GM18870 (cell line): ENCODE data around the gene DLG1.
A peak's percentile ranks its signal among the peaks of the same experiment; 100 is the strongest.

Source experiments
- ATAC-seq: cut with Tn5 transposase; IDR thresholded peaks from one replicate; pipeline ENCODE4 v1.9.1; 2021; ENCODE audit warnings: moderate library complexity; ENCODE audit not compliant: unreplicated experiment

The DLG1 gene

GRCh38 chr3:197298341-197298944 lies at the start of gene DLG1:
DLG1 (minus strand) TSS chr3:197298612; CDS start chr3:197297204, 1,408 bp downstream.
- ATAC-seq: peak; percentile 38

- ATAC-seq: no peak
These were observed 49.6 kb upstream of the DLG1 start for GRCh38 chr3:197348014-197348413.

- no peak for ATAC-seq
These were observed 47.0 kb upstream of the DLG1 start for GRCh38 chr3:197345390-197345789.

- no peak for ATAC-seq
These were observed 46.3 kb upstream of the DLG1 start for GRCh38 chr3:197344582-197345318.

GRCh38 chr3:197343656-197344408 lies 45.4 kb upstream of the DLG1 start:
- ATAC-seq: no peak

- ATAC-seq: no peak
These were observed 44.7 kb upstream of the DLG1 start for GRCh38 chr3:197343111-197343510.

DNA sequence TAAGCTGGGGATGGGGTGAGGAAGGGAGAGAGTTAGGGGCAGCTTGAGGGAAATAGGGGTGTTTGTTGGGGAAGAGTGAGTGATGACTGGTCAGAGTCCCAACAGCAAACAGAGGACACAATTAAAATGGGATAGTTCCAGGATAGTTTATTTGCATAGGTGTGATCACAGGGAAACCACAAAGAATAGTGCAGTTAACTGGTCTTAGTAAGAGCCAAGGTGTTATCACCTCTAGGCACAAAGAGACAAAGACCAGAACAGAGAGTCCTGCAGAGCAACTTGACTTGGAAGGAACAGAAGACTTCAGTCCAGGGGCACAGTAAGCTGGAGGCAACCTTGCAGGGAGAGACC lies 42.1 kb upstream of the DLG1 start:
- no peak for ATAC-seq

DNA sequence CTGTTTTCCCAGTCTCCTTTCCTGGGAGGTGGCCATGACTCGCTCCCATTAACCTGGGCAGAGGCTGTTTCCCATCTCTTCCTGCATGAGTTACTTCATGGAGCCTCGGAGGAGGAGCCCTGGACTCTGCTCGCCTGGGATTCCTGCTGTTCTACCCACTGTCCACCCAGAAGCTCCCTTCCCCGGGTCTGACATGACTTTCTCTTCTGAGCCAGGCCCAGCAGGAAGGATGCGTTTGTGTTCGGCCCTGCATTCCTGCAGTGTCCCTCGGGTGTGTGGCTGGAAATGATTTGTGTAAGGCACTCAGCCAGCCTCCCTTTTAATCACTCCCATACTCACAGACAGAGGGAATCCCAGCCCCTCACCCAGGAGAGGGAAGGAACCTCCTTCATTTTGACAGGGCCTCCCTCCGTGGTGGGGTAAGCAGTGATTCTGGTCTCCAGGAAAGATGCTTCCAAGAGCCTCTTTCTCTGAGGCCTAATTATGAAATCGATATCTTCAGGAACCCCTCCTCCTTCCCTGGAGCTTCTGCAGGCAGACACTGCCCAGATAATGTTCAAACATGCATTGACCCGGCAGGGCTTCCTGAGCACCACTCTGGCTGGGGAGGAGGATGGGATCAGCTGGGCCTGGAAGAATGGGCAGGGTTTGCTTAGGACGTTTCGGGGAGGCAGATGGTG lies 41.6 kb upstream of the DLG1 start:
- no peak for ATAC-seq

DNA sequence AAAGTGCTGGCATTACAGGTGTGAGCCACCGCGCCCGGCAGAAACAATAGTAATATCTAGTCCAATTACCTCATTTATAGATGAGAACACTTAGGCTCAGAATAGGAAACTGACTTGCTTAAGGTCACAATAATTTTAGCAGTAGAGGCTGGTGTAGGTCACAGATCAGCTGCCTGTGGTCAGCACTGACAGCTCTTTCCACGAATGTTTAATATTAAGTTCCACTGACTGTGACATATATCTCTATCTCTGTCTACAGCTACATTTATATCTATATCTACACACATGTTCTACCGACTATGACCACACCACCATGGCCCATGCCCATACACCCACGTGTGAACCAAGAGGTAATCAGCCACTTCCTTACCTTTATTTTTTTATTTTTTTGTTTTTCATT lies 40.2 kb upstream of the DLG1 start:
- no peak for ATAC-seq

GRCh38 chr3:197337656-197338055 lies 39.2 kb upstream of the DLG1 start:
- no peak for ATAC-seq

GRCh38 chr3:197337214-197337613 lies 38.8 kb upstream of the DLG1 start:
- ATAC-seq: no peak

GRCh38 chr3:197336348-197336747 lies 37.9 kb upstream of the DLG1 start:
- no peak for ATAC-seq

DNA sequence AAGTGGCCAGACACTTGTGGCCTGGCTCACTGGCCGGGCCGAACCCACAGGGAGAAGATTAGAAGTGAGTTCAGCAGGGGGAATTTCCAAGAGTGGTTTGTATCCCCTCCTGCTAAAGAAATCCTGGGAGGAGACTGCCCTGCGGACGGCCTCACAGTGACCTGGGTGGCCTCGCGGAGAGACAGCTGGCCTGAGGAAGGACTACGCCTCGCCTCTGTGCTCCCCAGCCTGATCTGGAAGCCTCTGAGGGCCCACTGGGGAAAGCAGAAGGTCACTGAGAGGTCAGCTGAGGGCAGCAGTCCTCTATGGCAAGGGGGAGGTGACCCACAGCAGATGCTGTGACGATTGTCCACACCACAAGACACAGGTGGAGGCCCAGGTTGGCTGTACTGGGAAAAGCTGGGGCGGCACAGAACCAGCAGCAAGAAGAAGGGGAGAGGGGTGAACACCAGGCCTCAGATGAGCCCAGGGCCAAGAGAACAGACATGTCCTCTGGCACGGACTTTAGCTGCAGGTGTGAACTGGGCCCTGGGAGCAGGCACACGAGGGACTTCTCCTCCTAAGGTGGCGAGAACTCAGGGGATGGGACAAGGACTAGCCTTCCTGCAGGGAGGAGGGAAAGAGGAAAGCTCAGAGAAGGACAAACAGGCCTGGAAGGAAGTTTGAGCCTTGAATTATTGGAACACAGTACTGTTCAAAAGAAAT lies 37.2 kb upstream of the DLG1 start:
- no peak for ATAC-seq

DNA sequence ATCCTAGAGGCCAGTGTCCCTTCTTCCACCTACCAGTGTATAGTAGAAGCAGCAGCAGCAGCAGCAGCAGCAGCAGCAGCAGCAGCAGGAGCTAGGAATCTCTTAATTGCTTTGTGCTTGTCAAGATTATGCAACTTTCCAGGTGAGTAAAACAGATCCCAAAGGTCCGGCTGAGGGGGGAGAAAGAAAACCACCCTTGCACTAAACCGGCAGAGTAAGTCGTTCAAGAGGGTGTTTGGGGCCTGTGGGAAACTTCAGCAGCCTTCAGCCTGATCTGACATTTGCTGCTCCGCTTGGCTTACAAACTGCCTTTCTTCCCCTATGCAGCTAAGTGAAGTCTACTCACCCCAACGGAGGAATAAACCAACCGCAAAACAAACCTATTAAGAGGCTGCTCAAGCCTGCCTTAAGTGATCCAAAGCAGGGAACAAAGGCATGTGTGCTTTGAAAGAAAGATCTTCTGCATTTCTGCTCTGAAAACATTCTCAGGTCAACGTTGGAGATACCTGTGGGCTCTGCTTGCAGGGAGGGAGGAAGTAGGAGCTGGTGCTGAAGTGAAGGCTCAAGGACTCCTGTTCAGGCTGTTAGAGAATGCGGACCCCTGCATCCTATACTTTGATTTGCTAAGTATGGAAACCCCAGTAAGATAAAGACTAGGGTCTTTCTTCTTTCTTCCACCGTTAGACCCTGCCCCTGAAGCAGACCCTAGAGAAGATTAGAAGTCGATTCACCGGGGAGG lies 35.7 kb upstream of the DLG1 start:
- no peak for ATAC-seq

DNA sequence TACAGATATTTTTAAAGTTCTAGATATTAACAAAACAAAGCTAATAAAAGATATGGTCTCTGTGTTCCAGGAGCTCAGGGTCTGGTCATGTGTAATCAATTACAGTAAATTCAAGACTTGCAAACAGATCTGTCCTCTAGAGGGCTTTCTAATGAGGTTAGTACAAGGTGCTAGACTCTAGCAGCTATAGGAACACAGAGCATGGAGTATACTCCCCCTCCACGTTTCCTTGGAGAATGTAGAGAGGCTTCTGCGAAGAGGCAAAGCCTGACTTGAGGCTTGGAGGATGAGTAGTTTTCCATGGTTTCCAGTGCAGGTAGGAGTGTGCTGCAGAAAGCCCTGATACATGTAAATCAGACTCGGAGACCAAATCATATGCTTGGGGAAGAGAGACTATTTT lies 32.7 kb upstream of the DLG1 start:
- ATAC-seq: no peak

- no peak for ATAC-seq
These were observed 31.0 kb upstream of the DLG1 start for GRCh38 chr3:197329382-197329781.

GRCh38 chr3:197328198-197328597 lies 29.8 kb upstream of the DLG1 start:
- ATAC-seq: no peak

- ATAC-seq: no peak
These were observed 29.3 kb upstream of the DLG1 start for GRCh38 chr3:197327701-197328100.

DNA sequence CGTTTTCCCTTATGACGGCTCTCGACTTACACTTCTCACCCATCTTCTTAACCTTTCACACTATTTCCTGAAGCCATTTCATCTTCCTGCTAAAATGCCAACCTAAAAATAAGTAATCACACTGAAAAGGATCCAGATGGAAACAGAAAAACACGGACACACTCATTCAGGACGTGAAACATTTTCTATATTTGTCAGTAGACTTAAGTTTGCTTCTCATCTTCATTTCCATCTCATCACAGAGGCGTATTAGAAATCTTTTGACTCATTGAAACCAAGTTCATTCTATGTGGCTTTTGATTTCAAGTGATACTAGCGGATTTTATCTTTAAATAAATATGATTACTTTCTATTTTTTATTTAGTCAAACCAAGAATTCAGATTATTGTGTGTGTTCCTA lies 27.4 kb upstream of the DLG1 start:
- ATAC-seq: no peak

DNA sequence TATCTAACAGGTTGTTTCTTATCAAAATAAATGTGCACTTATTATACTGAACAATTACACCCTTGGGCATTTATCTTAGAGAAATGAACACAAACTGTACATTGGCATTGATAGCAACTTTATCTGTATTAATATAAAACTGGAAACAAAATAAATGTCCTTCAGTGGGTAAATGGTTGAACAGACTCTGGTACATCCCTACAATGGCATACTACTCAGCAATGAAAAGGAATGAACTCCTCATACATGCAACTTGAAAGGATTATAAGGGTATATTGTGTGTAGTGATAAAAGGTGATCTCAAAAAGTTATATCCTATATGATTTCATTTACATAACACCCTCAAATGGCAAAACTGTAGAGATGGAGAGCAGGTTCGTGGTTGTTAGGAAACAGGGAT lies 23.7 kb upstream of the DLG1 start:
- no peak for ATAC-seq
